LNCAP (cell line): ENCODE data around the gene COL6A5.

Experiments
- CTCF ChIP-seq: fragments of 450-650 bp; IDR thresholded peaks from 2 replicates; pipeline ENCODE4 v1.5.1; 2017; ENCODE audit warnings: mild to moderate bottlenecking

COL6A5 gene

GRCh38 chr3:130392266-130392665, 46.8 kb downstream of the COL6A5 start:
- no peak for TF ChIP-seq CTCF

GRCh38 chr3:130393594-130393993, 48.1 kb downstream of the COL6A5 start:
- TF ChIP-seq CTCF = no peak

GRCh38 chr3:130395331-130395730, 49.9 kb downstream of the COL6A5 start:
- no peak for TF ChIP-seq CTCF

GRCh38 chr3:130395916-130396315, 50.4 kb downstream of the COL6A5 start:
- TF ChIP-seq CTCF = no peak

- TF ChIP-seq CTCF = no peak
Observed at GRCh38 chr3:130404401-130404800, 58.9 kb downstream of the COL6A5 start.

- no peak for TF ChIP-seq CTCF
Observed at GRCh38 chr3:130405956-130406355, 60.5 kb downstream of the COL6A5 start.

- TF ChIP-seq CTCF = no peak
Observed at GRCh38 chr3:130411320-130411719, 65.8 kb downstream of the COL6A5 start.

GRCh38 chr3:130412991-130413560, 67.6 kb downstream of the COL6A5 start:
- TF ChIP-seq CTCF = no peak
